GM12878 (cell line): ENCODE data around the gene IL31. TPM values are rescaled to one million over a fixed set of nuclear protein-coding genes. Genes with fewer than 3 reads are reported as not detected.

Source experiments
- ATAC-seq: fragments of 200-7000 bp; cut with Tn5 transposase; 3 replicates; pipeline ENCODE4 v1.9.1; 2020; ENCODE audit warnings: mild to moderate bottlenecking, moderate library complexity
- BruUV-seq: library from RNA; stranded (reverse); fragments of 400-500 nt; replicated peaks from 2 replicates; lab custom pipeline; 2021; lab: Mats Ljungman, UMichigan
- CTCF ChIA-PET: fragments of 300-600 bp; sonication (Branson Sonifier 250); formaldehyde crosslinking; extraction: SDS; loops from one replicate; lab custom pipeline; 2021; ENCODE audit warnings: inconsistent platforms; lab: Yijun Ruan, JAX
- POLR2A ChIA-PET: fragments of 350-600 bp; formaldehyde crosslinking; extraction: SDS; loops from one replicate; lab custom pipeline; 2021; ENCODE audit warnings: inconsistent platforms; lab: Charles Lee
- RAD21 ChIA-PET: fragments of 300-600 bp; sonication (Branson Sonifier 250); formaldehyde crosslinking; loops from one replicate; lab custom pipeline; 2023; ENCODE audit warnings: antibody characterized with exemption; ENCODE audit not compliant: unreplicated experiment; lab: Charles Lee
- SMC1A ChIA-PET: fragments of 300-600 bp; sonication (Branson Sonifier 250); formaldehyde crosslinking; loops from one replicate; lab custom pipeline; 2023; ENCODE audit not compliant: unreplicated experiment, uncharacterized antibody; lab: Charles Lee
- DNase-seq: peaks from one replicate; pipeline ENCODE4 v3.0.0-alpha.2; 2011; ENCODE audit warnings: low read depth, low spot score
- FAIRE-seq: peaks from 3 replicates; lab custom pipeline; 2011; peaks lifted over from hg19 to GRCh38; lab: Jason Lieb, UNC
- H2AFZ ChIP-seq: 2 replicates; pipeline ENCODE4 v1.6.0; 2011; ENCODE audit warnings: low read depth, low read length, control low read depth; ENCODE audit not compliant: control insufficient read depth
- H3K27ac ChIP-seq: 2 replicates; pipeline ENCODE4 v1.5.1; 2011; ENCODE audit warnings: control low read depth; ENCODE audit not compliant: control insufficient read depth, insufficient read depth
- H3K27me3 ChIP-seq, 2 experiments: replicated peaks in 1 of 2; 2 replicates each; pipeline versions ENCODE4 v1.6.0 to v1.6.1; 2011; ENCODE audit warnings: low read length in 1 of 2; ENCODE audit not compliant: control insufficient read depth in 2 of 2, insufficient read depth in 2 of 2
- H3K36me3 ChIP-seq, 2 experiments: 2 replicates each; pipeline ENCODE4 v1.5.1; 2011; ENCODE audit warnings: low read length in 1 of 2; ENCODE audit not compliant: control insufficient read depth in 2 of 2, insufficient read depth in 2 of 2
- H3K4me1 ChIP-seq: 2 replicates; pipeline ENCODE4 v1.6.1; 2011; ENCODE audit warnings: mild to moderate bottlenecking, low read length, moderate library complexity, mixed read lengths; ENCODE audit not compliant: control insufficient read depth, insufficient read depth
- H3K4me2 ChIP-seq: 2 replicates; pipeline ENCODE4 v1.6.0; 2011; ENCODE audit warnings: control low read depth; ENCODE audit not compliant: control insufficient read depth, insufficient read depth
- H3K4me3 ChIP-seq: fragments of 200-600 bp; sonication (generic); 2 replicates; pipeline ENCODE4 v1.5.1; 2016
- H3K79me2 ChIP-seq: 2 replicates; pipeline ENCODE4 v1.6.0; 2011; ENCODE audit warnings: low read length; ENCODE audit not compliant: control insufficient read depth, insufficient read depth
- H3K9ac ChIP-seq: 2 replicates; pipeline ENCODE4 v1.8.0; 2011; ENCODE audit warnings: low read length, control low read depth, mixed read lengths; ENCODE audit not compliant: control insufficient read depth, insufficient read depth
- H3K9me3 ChIP-seq: replicated peaks from 3 replicates; pipeline ENCODE4 v1.5.1; 2011; ENCODE audit warnings: mild to moderate bottlenecking, low read length; ENCODE audit not compliant: control insufficient read depth, insufficient read depth
- H4K20me1 ChIP-seq: 2 replicates; pipeline ENCODE4 v1.6.0; 2011; ENCODE audit not compliant: control insufficient read depth, insufficient read depth
- ATF7 ChIP-seq: fragments of 450-650 bp; IDR thresholded peaks from 2 replicates; pipeline ENCODE4 v1.6.1; 2016; ENCODE audit warnings: low read depth, mild to moderate bottlenecking
- CBX5 ChIP-seq: sonication (generic); IDR thresholded peaks from 2 replicates; pipeline ENCODE4 v1.6.1; 2016; ENCODE audit warnings: low read depth, moderate library complexity, mild to moderate bottlenecking, inconsistent platforms
- CHD4 ChIP-seq: fragments of 200-600 bp; sonication (generic); IDR thresholded peaks from 2 replicates; pipeline ENCODE4 v1.6.1; 2016; ENCODE audit warnings: mild to moderate bottlenecking
- ETV6 ChIP-seq, 2 experiments: fragments of 450-650 bp in 1 of 2; IDR thresholded peaks in 1 of 2; conservative IDR thresholded peaks in 1 of 2; 2 replicates each; pipeline ENCODE4 v1.6.1; 2014; ENCODE audit warnings: antibody characterized with exemption in 1 of 2, borderline replicate concordance in 1 of 2, low read depth in 1 of 2, mild to moderate bottlenecking in 1 of 2, moderate library complexity in 1 of 2
- FOS ChIP-seq: IDR thresholded peaks from 3 replicates; pipeline ENCODE4 v1.6.1; 2011; ENCODE audit warnings: borderline replicate concordance; ENCODE audit not compliant: insufficient read length; ENCODE audit errors: extremely low read depth
- IRF3 ChIP-seq: fragments of 450-650 bp; IDR thresholded peaks from 2 replicates; pipeline ENCODE4 v1.6.1; 2014; ENCODE audit warnings: mild to moderate bottlenecking
- NFXL1 ChIP-seq: fragments of 450-650 bp; IDR thresholded peaks from 2 replicates; pipeline ENCODE4 v1.6.1; 2017; ENCODE audit warnings: antibody characterized with exemption, mild to moderate bottlenecking, borderline replicate concordance
- NR2F1 ChIP-seq: fragments of 450-650 bp; conservative IDR thresholded peaks from 2 replicates; pipeline ENCODE4 v1.6.1; 2017; ENCODE audit warnings: mild to moderate bottlenecking
- POLR2AphosphoS2 ChIP-seq: IDR thresholded peaks from 2 replicates; pipeline ENCODE4 v1.6.1; 2011; ENCODE audit warnings: low read depth, mild to moderate bottlenecking, low read length, improper control_type of control experiment, moderate library complexity
- RELA ChIP-seq: fragments of 450-650 bp; IDR thresholded peaks from 2 replicates; pipeline ENCODE4 v1.8.0; 2014; ENCODE audit warnings: borderline replicate concordance; ENCODE audit not compliant: partially characterized antibody
- RUNX3 ChIP-seq: IDR thresholded peaks from 2 replicates; pipeline ENCODE4 v1.6.1; 2012; ENCODE audit warnings: low read length, inconsistent platforms
- SMAD5 ChIP-seq: IDR thresholded peaks from 2 replicates; pipeline ENCODE4 v1.6.1; 2016; ENCODE audit warnings: antibody characterized with exemption, low read depth
- SMC3 ChIP-seq: IDR thresholded peaks from 2 replicates; pipeline ENCODE4 v1.6.1; 2011; ENCODE audit warnings: low read length, improper control_type of control experiment, borderline replicate concordance
- ZBED1 ChIP-seq: IDR thresholded peaks from 2 replicates; pipeline ENCODE4 v1.6.1; 2016; ENCODE audit warnings: borderline replicate concordance
- ZNF24 ChIP-seq: fragments of 450-650 bp; IDR thresholded peaks from 2 replicates; pipeline ENCODE4 v1.6.1; 2017; ENCODE audit warnings: antibody characterized with exemption, mild to moderate bottlenecking
- WGBS: methylation state at CpG from one replicate; pipeline ENCODE4 v1.1.6; 2016; ENCODE audit warnings: low lambda C conversion rate; ENCODE audit not compliant: insufficient replicate concordance, insufficient coverage; ENCODE audit errors: missing lambda C conversion rate; 5-methylcytosine and 5-hydroxymethylcytosine counted together
- in situ Hi-C: fragments of 300-500 bp; cut with MboI; formaldehyde crosslinking; loops from 9 replicates; pipeline ENCODE4 v1.14.3; 2018; ENCODE audit warnings: mixed read lengths
- intact Hi-C: fragments of 100-400 bp; cut with micrococcal nuclease; formaldehyde crosslinking; loops from one replicate; pipeline ENCODE4 v1.14.2; 2022; ENCODE audit not compliant: unreplicated experiment
- polyA plus RNA-seq, 11 experiments: library from polyadenylated mRNA; depleted of rRNA in 4 of 11; unstranded in 6 of 11; stranded (reverse) in 5 of 11; fragments of >200 nt; fragmentation: Nextera tagmentation in 4 of 11; fragmentation: Illumina TruSeq in 1 of 11; extraction: Ambion mirVana in 4 of 11; extraction: Trizol in 1 of 11; gene quantifications; 1 replicate in 1 of 11; 2 replicates in 10 of 11; pipeline versions ENCODE4 v1.2.1 to v1.2.3, GENCODE V29; 2011 to 2016; ENCODE audit warnings: inconsistent platforms in 2 of 11, missing spikeins in 2 of 11, low read depth in 1 of 11
- total RNA-seq, 4 experiments: library from RNA; depleted of rRNA in 3 of 4; stranded (reverse); fragments of >200 nt in 3 of 4; fragmentation: Illumina TruSeq in 1 of 4; extraction: Trizol in 1 of 4; gene quantifications; 2 replicates each; pipeline versions ENCODE4 v1.2.1 to v1.2.3, GENCODE V29; 2013 to 2021
- TF ChIP-seq, protein P1 (sequence below): IDR thresholded peaks from 2 replicates; pipeline ENCODE4 v1.6.1; 2012; ENCODE audit warnings: improper control_type of control experiment, low read depth, low read length; ENCODE audit not compliant: insufficient replicate concordance
- TF ChIP-seq, protein P2 (sequence below): IDR thresholded peaks from 2 replicates; pipeline ENCODE4 v1.6.1; 2012; ENCODE audit warnings: low read depth, low read length, improper control_type of control experiment

The IL31 gene
- total and polyA plus RNA-seq, 10 of the 15 experiments (the other 5 are each of a cell fraction or from before 2014, with no cell fraction given), result not detected

- TF ChIP-seq NR2F1, result no peak
- no peak for TF ChIP-seq NFXL1
- no peak for TF ChIP-seq IRF3
- no peak for TF ChIP-seq ETV6 (conservative IDR thresholded peaks at IDR 0.05 in 1 of 2, IDR thresholded peaks at IDR 0.05 in 1 of 2; ENCODE audit: borderline replicate concordance in 1 of 2, low read depth in 1 of 2)
- no peak for TF ChIP-seq RELA
- no peak for TF ChIP-seq ZNF24
- TF ChIP-seq POLR2AphosphoS2, result no peak
- TF ChIP-seq RUNX3, result no peak
Measured at GRCh38 chr12:122140467-122141257, 33.4 kb downstream of the IL31 start (continued).

DNA sequence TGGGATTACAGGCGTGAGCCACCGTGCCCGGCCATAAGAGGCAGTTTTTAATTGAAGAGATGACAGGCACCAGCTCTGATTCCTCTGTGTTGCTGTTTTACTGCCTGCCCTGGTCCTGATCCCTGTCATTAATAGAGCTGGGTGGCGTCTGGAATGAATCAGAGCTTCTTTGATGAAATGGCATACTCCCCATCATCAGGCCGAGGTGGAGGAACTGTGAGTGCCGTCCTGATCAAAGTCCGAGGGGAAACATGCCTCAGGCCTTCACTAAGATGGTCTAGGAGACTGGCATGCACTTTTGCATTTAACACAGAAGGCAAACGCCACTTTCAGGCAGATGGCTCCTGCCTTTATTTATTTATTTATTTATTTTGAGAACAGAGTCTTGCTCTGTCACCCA, 34.1 kb downstream of the IL31 start:
- H4K20me1 ChIP-seq, result no peaks in the 10 kb centered on the region
- 60% methylated on average over 8 of the region's 8 CpGs for WGBS
- ChIA-PET SMC1A (no interaction called here), POLR2A (no interaction called here), RAD21 (no interaction called here), CTCF (no interaction called here)
- no peaks in the 10 kb centered on the region for H3K9me3 ChIP-seq
- no peaks in the 10 kb centered on the region for H3K79me2 ChIP-seq
- TF ChIP-seq, protein P1, sequence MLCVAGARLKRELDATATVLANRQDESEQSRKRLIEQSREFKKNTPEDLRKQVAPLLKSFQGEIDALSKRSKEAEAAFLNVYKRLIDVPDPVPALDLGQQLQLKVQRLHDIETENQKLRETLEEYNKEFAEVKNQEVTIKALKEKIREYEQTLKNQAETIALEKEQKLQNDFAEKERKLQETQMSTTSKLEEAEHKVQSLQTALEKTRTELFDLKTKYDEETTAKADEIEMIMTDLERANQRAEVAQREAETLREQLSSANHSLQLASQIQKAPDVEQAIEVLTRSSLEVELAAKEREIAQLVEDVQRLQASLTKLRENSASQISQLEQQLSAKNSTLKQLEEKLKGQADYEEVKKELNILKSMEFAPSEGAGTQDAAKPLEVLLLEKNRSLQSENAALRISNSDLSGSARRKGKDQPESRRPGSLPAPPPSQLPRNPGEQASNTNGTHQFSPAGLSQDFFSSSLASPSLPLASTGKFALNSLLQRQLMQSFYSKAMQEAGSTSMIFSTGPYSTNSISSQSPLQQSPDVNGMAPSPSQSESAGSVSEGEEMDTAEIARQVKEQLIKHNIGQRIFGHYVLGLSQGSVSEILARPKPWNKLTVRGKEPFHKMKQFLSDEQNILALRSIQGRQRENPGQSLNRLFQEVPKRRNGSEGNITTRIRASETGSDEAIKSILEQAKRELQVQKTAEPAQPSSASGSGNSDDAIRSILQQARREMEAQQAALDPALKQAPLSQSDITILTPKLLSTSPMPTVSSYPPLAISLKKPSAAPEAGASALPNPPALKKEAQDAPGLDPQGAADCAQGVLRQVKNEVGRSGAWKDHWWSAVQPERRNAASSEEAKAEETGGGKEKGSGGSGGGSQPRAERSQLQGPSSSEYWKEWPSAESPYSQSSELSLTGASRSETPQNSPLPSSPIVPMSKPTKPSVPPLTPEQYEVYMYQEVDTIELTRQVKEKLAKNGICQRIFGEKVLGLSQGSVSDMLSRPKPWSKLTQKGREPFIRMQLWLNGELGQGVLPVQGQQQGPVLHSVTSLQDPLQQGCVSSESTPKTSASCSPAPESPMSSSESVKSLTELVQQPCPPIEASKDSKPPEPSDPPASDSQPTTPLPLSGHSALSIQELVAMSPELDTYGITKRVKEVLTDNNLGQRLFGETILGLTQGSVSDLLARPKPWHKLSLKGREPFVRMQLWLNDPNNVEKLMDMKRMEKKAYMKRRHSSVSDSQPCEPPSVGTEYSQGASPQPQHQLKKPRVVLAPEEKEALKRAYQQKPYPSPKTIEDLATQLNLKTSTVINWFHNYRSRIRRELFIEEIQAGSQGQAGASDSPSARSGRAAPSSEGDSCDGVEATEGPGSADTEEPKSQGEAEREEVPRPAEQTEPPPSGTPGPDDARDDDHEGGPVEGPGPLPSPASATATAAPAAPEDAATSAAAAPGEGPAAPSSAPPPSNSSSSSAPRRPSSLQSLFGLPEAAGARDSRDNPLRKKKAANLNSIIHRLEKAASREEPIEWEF, result no peak
- no peak for TF ChIP-seq ZBED1
- TF ChIP-seq SMAD5, result no peak
- TF ChIP-seq SMC3, result no peak
- TF ChIP-seq FOS, result no peak
- TF ChIP-seq, protein P2, sequence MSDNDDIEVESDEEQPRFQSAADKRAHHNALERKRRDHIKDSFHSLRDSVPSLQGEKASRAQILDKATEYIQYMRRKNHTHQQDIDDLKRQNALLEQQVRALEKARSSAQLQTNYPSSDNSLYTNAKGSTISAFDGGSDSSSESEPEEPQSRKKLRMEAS, result no peak
- no peak for TF ChIP-seq CBX5
- TF ChIP-seq CHD4, result no peak
- no peak for TF ChIP-seq ATF7
- BruUV-seq, result no TSS peak
- intact Hi-C loops, result no loop called here
- no peak for ATAC-seq
- no peaks in the 10 kb centered on the region for H3K27me3 ChIP-seq
- no peak overlapping the region for H3K4me3 ChIP-seq
- FAIRE-seq, result no peak
- H3K27ac ChIP-seq, result no peak overlapping the region
- H2AFZ ChIP-seq, result no peak overlapping the region
- H3K36me3 ChIP-seq, result peaks cover 0 to 2% of the 10 kb centered on the region in 2 experiments; a peak in 1 of 4 replicates
- H3K9ac ChIP-seq, result no peak overlapping the region
- no peaks in the 10 kb centered on the region for H3K4me1 ChIP-seq
- no peak for DNase-seq
- in situ Hi-C loops, result no loop called here
- H3K4me2 ChIP-seq, result no peak overlapping the region
